Osteoblast (primary cell): ENCODE results near the gene CD3D. TPM values are rescaled to one million over a fixed set of nuclear protein-coding genes. Genes with fewer than 3 reads are reported as not detected.

Experiments
- DNase-seq: peaks from one replicate; pipeline ENCODE4 v3.0.0; 2011; ENCODE audit warnings: low spot score, mixed read lengths; ENCODE audit not compliant: insufficient read length; ENCODE audit errors: missing footprints
- H2AFZ ChIP-seq: 2 replicates; pipeline ENCODE4 v1.6.0; 2011; ENCODE audit warnings: mild to moderate bottlenecking, low read length
- H3K27ac ChIP-seq: 2 replicates; pipeline ENCODE4 v1.5.1; 2011; ENCODE audit warnings: mild to moderate bottlenecking, low read depth, low read length, moderate library complexity
- H3K27me3 ChIP-seq: 2 replicates; pipeline ENCODE4 v1.6.0; 2012; ENCODE audit warnings: mild to moderate bottlenecking, control low read depth, inconsistent platforms, low read length, moderate library complexity; ENCODE audit not compliant: insufficient read depth
- H3K36me3 ChIP-seq: 2 replicates; pipeline ENCODE4 v1.5.1; 2011; ENCODE audit warnings: mild to moderate bottlenecking, low read length, control low read depth, moderate library complexity; ENCODE audit not compliant: insufficient read depth
- H3K4me1 ChIP-seq: 2 replicates; pipeline ENCODE4 v1.5.1; 2011; ENCODE audit warnings: mild to moderate bottlenecking, low read length, control low read depth, moderate library complexity; ENCODE audit not compliant: insufficient read depth
- H3K4me2 ChIP-seq: 2 replicates; pipeline ENCODE4 v1.6.0; 2011; ENCODE audit warnings: mild to moderate bottlenecking, low read length; ENCODE audit not compliant: insufficient read depth
- H3K4me3 ChIP-seq: fragments of 200-600 bp; sonication (generic); 3 replicates; pipeline ENCODE4 v1.5.1; 2012; ENCODE audit warnings: mild to moderate bottlenecking, low read length, inconsistent platforms; ENCODE audit not compliant: insufficient read depth
- H3K79me2 ChIP-seq: 2 replicates; pipeline ENCODE4 v1.6.0; 2012; ENCODE audit warnings: mild to moderate bottlenecking, low read length, control low read depth, inconsistent platforms; ENCODE audit not compliant: insufficient read depth
- H3K9me3 ChIP-seq: 2 replicates; pipeline ENCODE4 v1.5.1; 2011; ENCODE audit warnings: low read depth, low read length, control low read depth
- H4K20me1 ChIP-seq: 2 replicates; pipeline ENCODE4 v1.6.0; 2012; ENCODE audit warnings: mild to moderate bottlenecking, low read length, control low read depth; ENCODE audit not compliant: insufficient read depth
- total RNA-seq: library from RNA; depleted of rRNA; stranded (reverse); fragments of >200 nt; gene quantifications from 2 replicates; pipeline ENCODE4 v1.2.3, GENCODE V29; 2012
- TF ChIP-seq, protein P1 (sequence below): IDR thresholded peaks from 2 replicates; pipeline ENCODE4 v1.5.1; 2011; ENCODE audit warnings: mild to moderate bottlenecking, low read depth, low read length, moderate library complexity; ENCODE audit errors: extremely low read depth

CD3D gene
- total RNA-seq, 1 donor, result not detected

DNA sequence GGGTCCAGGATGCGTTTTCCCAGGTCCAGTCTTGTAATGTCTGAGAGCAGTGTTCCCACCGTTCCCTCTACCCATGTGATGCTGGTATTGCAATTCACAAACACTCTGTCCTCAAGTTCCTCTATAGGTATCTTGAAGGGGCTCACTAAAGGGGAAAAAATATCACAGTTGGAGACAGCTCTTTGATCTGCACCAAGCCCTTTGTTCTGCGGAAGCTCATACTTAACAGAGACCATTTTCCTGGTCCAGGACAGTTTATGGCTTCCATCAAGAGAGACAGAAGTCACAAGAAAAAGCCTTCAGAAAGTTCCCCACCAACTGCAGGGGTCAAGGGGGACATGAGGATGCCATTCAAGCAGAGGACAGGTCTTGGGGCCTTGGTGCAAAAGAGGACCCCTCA, 2.1 kb downstream of the CD3D start:
- H3K27ac ChIP-seq, result no peak overlapping the region
- no peaks in the 10 kb centered on the region for H3K4me1 ChIP-seq
- H4K20me1 ChIP-seq, result no peaks in the 10 kb centered on the region
- H3K36me3 ChIP-seq, result no peaks in the 10 kb centered on the region
- no peak for DNase-seq
- no peaks in the 10 kb centered on the region for H3K9me3 ChIP-seq
- H3K4me3 ChIP-seq, result no peak overlapping the region
- H2AFZ ChIP-seq, result no peak overlapping the region
- H3K4me2 ChIP-seq, result no peak overlapping the region
- H3K79me2 ChIP-seq, result no peaks in the 10 kb centered on the region
- TF ChIP-seq, protein P1, sequence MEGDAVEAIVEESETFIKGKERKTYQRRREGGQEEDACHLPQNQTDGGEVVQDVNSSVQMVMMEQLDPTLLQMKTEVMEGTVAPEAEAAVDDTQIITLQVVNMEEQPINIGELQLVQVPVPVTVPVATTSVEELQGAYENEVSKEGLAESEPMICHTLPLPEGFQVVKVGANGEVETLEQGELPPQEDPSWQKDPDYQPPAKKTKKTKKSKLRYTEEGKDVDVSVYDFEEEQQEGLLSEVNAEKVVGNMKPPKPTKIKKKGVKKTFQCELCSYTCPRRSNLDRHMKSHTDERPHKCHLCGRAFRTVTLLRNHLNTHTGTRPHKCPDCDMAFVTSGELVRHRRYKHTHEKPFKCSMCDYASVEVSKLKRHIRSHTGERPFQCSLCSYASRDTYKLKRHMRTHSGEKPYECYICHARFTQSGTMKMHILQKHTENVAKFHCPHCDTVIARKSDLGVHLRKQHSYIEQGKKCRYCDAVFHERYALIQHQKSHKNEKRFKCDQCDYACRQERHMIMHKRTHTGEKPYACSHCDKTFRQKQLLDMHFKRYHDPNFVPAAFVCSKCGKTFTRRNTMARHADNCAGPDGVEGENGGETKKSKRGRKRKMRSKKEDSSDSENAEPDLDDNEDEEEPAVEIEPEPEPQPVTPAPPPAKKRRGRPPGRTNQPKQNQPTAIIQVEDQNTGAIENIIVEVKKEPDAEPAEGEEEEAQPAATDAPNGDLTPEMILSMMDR, result no peak
- peaks cover 5% of the 10 kb centered on the region for H3K27me3 ChIP-seq

DNA sequence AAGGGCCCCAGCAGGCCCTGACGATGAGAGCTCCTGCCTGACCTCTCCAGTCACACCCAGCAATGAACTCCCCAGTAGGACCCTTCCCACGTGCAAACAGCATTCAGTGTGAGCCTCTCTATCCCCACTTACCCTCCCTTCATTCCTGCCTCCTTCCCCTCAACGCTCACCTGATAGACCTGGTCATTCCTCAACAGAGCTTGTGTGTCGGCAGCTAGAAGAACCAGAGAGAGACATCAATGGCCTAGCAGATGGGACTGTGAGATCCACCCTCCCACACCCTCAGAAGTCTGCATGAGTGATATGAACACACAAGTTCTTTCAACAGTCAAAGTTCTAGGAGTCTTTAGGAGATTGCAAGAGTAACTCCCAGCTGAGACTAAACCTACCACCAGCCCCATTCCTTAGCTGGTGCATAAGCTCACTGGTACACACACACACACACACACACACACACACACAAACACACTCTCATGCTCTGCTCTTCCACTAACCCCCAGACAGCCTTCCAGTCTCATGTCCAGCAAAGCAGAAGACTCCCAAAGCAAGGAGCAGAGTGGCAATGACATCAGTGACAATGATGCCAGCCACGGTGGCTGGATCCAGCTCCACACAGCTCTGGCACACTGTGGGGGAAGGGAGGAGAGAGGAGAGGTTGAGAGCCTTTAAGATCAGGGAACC, 3.1 kb downstream of the CD3D start:
- TF ChIP-seq, protein P1, result no peak
- H3K27ac ChIP-seq, result no peak overlapping the region
- no peaks in the 10 kb centered on the region for H3K4me1 ChIP-seq
- H3K4me3 ChIP-seq, result no peak overlapping the region
- H3K9me3 ChIP-seq, result no peaks in the 10 kb centered on the region
- H3K79me2 ChIP-seq, result no peaks in the 10 kb centered on the region
- no peaks in the 10 kb centered on the region for H3K36me3 ChIP-seq
- peaks cover 5% of the 10 kb centered on the region for H3K27me3 ChIP-seq
- DNase-seq, result no peak
- no peak overlapping the region for H3K4me2 ChIP-seq
- H4K20me1 ChIP-seq, result no peaks in the 10 kb centered on the region
- no peak overlapping the region for H2AFZ ChIP-seq

DNA sequence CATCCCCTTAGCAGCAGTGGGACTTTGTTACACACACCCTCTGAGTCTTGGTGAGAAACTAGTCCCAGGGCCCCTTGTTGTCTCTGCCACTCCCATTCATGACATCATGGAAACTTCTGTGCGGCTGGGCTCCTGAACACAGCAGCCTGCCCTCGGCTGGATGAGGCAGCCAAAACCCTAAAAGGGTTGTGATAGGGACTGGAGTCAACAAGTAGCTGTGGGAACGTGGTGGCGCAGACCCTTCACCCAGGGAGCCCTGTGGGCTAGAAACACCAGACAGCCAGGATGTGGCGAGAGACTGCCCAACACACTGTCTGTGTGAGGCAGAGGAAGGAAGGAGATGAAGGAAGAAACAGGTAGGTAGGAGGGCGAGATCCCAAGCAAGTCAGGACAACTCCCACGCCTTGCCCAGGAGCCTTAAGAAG, 3.9 kb downstream of the CD3D start:
- no peak for DNase-seq
- no peaks in the 10 kb centered on the region for H3K4me1 ChIP-seq
- H4K20me1 ChIP-seq, result no peaks in the 10 kb centered on the region
- H3K27ac ChIP-seq, result no peak overlapping the region
- H3K9me3 ChIP-seq, result no peaks in the 10 kb centered on the region
- no peaks in the 10 kb centered on the region for H3K79me2 ChIP-seq
- no peak overlapping the region for H2AFZ ChIP-seq
- no peak overlapping the region for H3K4me3 ChIP-seq
- TF ChIP-seq, protein P1, result no peak
- peaks cover 5% of the 10 kb centered on the region for H3K27me3 ChIP-seq
- no peak overlapping the region for H3K4me2 ChIP-seq
- no peaks in the 10 kb centered on the region for H3K36me3 ChIP-seq

DNA sequence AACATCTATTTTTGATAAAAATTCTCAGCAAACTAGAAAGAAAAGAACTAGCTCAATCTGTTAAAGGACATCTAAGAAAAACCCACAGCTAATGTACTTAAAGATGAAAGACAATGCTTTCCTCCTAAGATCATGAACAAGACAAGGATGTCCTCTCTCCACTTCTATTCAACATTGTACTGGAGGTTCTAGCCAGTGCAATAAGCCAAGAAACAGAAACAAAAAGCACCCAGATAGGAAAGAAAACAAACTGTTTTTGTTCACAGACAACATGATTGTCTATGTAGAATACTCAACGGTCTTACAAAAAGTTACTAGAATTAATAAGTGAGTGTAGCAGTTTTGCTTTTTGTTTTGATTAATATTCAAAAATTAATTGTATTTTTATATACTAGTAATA, 7.8 kb downstream of the CD3D start:
- H3K79me2 ChIP-seq, result no peaks in the 10 kb centered on the region
- TF ChIP-seq, protein P1, result no peak
- no peak for DNase-seq
- H3K27me3 ChIP-seq, result peaks cover 4% of the 10 kb centered on the region
- no peaks in the 10 kb centered on the region for H3K4me1 ChIP-seq
- H3K36me3 ChIP-seq, result no peaks in the 10 kb centered on the region
- no peaks in the 10 kb centered on the region for H4K20me1 ChIP-seq
- no peak overlapping the region for H2AFZ ChIP-seq
- H3K9me3 ChIP-seq, result no peaks in the 10 kb centered on the region
- H3K4me3 ChIP-seq, result no peak overlapping the region
- H3K4me2 ChIP-seq, result no peak overlapping the region
- no peak overlapping the region for H3K27ac ChIP-seq
